ENCODE measurements around the gene IGFL1.
"Not testable (repeated sequence)": the region's sequence is repeated elsewhere in the genome, so short reads cannot be mapped to it uniquely, and the experiment has no call there.

IGFL1 gene

GRCh38 chr19:46212592-46212991, 16.9 kb upstream of the IGFL1 start:
- not testable (repeated sequence) for H2AFZ ChIP-seq (ENCODE audit: low read length, unreplicated experiment); H3K79me2 ChIP-seq (ENCODE audit: control insufficient read depth, insufficient read depth, low read length, unreplicated experiment); H3K36me3 ChIP-seq (ENCODE audit: insufficient read depth, low read length); H3K27ac ChIP-seq (ENCODE audit: low read depth, low read length); H3K4me3 ChIP-seq (ENCODE audit: low read depth, low read length)
- H3K27me3 ChIP-seq (ENCODE audit: insufficient read depth, low read length) = peaks cover 41% of the 10 kb centered on the region
- H3K4me1 ChIP-seq (ENCODE audit: control insufficient read depth, insufficient read depth, low read length, unreplicated experiment) = peaks cover 10% of the 10 kb centered on the region

DNA sequence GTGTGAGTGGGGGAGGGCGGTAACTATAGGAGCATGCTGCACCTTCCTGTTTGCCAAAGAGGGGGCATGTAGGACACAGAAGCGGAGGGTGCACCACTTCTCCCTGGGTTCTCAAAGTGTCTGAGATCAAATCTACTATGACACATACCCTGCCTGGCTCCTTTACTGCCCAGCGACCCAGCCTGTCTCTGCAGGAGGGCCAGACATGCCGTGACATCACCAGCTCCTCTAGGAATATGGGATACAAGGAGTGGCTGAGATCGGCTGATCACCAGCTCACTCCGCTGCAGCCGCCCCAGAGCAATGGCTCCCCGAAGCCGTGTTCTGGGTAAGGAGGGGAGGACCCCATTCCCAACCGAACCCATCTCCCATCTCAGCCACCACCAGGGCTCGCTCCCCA, 16.4 kb upstream of the IGFL1 start:
- Histone ChIP-seq H3K27me3 (ENCODE audit: insufficient read depth, low read length) (peaks cover 38% of the 10 kb centered on the region), H3K79me2 (ENCODE audit: control insufficient read depth, insufficient read depth, low read length, unreplicated experiment) (no peaks in the 10 kb centered on the region), H3K36me3 (ENCODE audit: insufficient read depth, low read length) (no peaks in the 10 kb centered on the region), H3K4me1 (ENCODE audit: control insufficient read depth, insufficient read depth, low read length, unreplicated experiment) (peaks cover 10% of the 10 kb centered on the region), H3K4me3 (ENCODE audit: low read depth, low read length) (no peak overlapping the region), H2AFZ (ENCODE audit: low read length, unreplicated experiment) (no peak overlapping the region), H3K27ac (ENCODE audit: low read depth, low read length) (no peak overlapping the region)

DNA sequence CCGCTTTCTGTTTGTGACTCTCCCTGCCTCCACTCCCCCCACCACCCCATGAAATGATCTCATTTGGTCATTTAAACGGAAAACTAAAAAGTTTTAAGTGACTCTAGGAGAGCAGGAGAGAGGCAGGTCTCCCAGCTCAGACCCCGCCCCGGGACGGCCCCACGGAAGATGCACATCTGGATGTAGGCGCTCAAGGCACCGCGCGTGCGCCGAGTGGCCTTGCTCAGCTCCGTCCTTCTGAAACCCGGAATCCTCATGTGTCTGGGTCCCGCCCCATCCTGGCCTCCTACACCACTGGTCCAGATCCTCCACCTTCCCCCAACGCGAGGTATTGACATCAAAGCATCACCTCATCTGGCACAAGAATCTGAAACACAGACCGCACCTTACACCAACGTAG, 15.7 kb upstream of the IGFL1 start:
- peaks cover 10% of the 10 kb centered on the region for H3K4me1 ChIP-seq (ENCODE audit: control insufficient read depth, insufficient read depth, low read length, unreplicated experiment)
- no peaks in the 10 kb centered on the region for H3K79me2 ChIP-seq (ENCODE audit: control insufficient read depth, insufficient read depth, low read length, unreplicated experiment)
- no peak overlapping the region for H2AFZ ChIP-seq (ENCODE audit: low read length, unreplicated experiment)
- H3K27me3 ChIP-seq (ENCODE audit: insufficient read depth, low read length) = peaks cover 32% of the 10 kb centered on the region
- no peak overlapping the region for H3K4me3 ChIP-seq (ENCODE audit: low read depth, low read length)
- no peak overlapping the region for H3K27ac ChIP-seq (ENCODE audit: low read depth, low read length)
- no peaks in the 10 kb centered on the region for H3K36me3 ChIP-seq (ENCODE audit: insufficient read depth, low read length)

DNA sequence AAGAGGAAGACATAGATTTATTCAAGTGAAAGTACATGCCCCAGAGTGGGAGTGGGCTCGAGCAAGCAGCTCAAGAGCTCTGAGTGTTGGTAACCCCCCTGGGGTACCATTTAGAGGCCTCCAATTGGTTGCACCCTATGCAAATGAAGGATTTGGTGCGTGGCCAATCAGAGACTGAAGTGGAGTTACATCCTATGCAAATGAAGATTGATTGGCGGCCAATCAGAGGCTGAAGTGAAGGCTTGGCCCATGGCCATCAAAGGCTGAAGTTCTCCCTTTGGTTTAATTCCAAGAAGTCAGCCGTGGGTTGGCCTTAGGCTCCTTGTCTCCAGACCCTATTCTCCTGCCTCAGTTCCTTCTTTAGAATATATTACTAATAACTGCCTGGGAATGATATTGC, 12.9 kb upstream of the IGFL1 start:
- Histone ChIP-seq H3K4me1 (ENCODE audit: control insufficient read depth, insufficient read depth, low read length, unreplicated experiment) (peaks cover 1% of the 10 kb centered on the region), H3K4me3 (ENCODE audit: low read depth, low read length) (no peak overlapping the region), H2AFZ (ENCODE audit: low read length, unreplicated experiment) (no peak overlapping the region), H3K27me3 (ENCODE audit: insufficient read depth, low read length) (peaks cover 34% of the 10 kb centered on the region), H3K36me3 (ENCODE audit: insufficient read depth, low read length) (no peaks in the 10 kb centered on the region), H3K27ac (ENCODE audit: low read depth, low read length) (no peak overlapping the region), H3K79me2 (ENCODE audit: control insufficient read depth, insufficient read depth, low read length, unreplicated experiment) (no peaks in the 10 kb centered on the region)

DNA sequence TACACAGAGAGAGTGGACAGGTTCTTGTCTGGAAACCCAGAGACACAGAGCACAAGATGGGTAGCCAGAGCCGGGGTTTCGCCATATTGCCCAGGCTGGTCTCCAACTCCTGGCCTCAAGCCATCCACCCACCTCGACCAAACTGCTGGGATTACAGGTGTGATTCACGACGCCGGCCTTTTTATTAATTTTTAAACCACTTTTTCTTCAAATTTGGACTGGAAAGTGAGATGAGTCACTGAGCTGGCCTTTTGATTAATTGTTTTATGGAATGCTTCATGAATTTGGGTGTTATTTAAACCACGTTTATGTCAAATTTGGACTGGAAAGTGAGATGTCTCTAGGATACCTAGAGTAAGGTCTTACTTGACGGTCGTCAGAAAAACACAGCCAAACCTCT, 12.1 kb upstream of the IGFL1 start:
- Histone ChIP-seq H3K4me1 (ENCODE audit: control insufficient read depth, insufficient read depth, low read length, unreplicated experiment) (peaks cover 6% of the 10 kb centered on the region), H3K79me2 (ENCODE audit: control insufficient read depth, insufficient read depth, low read length, unreplicated experiment) (no peaks in the 10 kb centered on the region), H2AFZ (ENCODE audit: low read length, unreplicated experiment) (no peak overlapping the region), H3K36me3 (ENCODE audit: insufficient read depth, low read length) (no peaks in the 10 kb centered on the region), H3K27ac (ENCODE audit: low read depth, low read length) (no peak overlapping the region), H3K27me3 (ENCODE audit: insufficient read depth, low read length) (peaks cover 34% of the 10 kb centered on the region), H3K4me3 (ENCODE audit: low read depth, low read length) (no peak overlapping the region)

- Histone ChIP-seq H3K4me1 (ENCODE audit: control insufficient read depth, insufficient read depth, low read length, unreplicated experiment) (peaks cover 9% of the 10 kb centered on the region), H3K36me3 (ENCODE audit: insufficient read depth, low read length) (no peaks in the 10 kb centered on the region), H3K4me3 (ENCODE audit: low read depth, low read length) (no peak overlapping the region), H3K79me2 (ENCODE audit: control insufficient read depth, insufficient read depth, low read length, unreplicated experiment) (no peaks in the 10 kb centered on the region), H2AFZ (ENCODE audit: low read length, unreplicated experiment) (no peak overlapping the region), H3K27me3 (ENCODE audit: insufficient read depth, low read length) (peaks cover 34% of the 10 kb centered on the region), H3K27ac (ENCODE audit: low read depth, low read length) (no peak overlapping the region)
Observed at GRCh38 chr19:46218160-46218559, 11.4 kb upstream of the IGFL1 start.

GRCh38 chr19:46220038-46220615, 9.4 kb upstream of the IGFL1 start:
- Histone ChIP-seq H3K79me2 (ENCODE audit: control insufficient read depth, insufficient read depth, low read length, unreplicated experiment) (no peaks in the 10 kb centered on the region), H3K4me3 (ENCODE audit: low read depth, low read length) (no peak overlapping the region), H3K27me3 (ENCODE audit: insufficient read depth, low read length) (peaks cover 37% of the 10 kb centered on the region), H3K27ac (ENCODE audit: low read depth, low read length) (no peak overlapping the region), H3K4me1 (ENCODE audit: control insufficient read depth, insufficient read depth, low read length, unreplicated experiment) (peaks cover 16% of the 10 kb centered on the region), H2AFZ (ENCODE audit: low read length, unreplicated experiment) (no peak overlapping the region), H3K36me3 (ENCODE audit: insufficient read depth, low read length) (no peaks in the 10 kb centered on the region)

DNA sequence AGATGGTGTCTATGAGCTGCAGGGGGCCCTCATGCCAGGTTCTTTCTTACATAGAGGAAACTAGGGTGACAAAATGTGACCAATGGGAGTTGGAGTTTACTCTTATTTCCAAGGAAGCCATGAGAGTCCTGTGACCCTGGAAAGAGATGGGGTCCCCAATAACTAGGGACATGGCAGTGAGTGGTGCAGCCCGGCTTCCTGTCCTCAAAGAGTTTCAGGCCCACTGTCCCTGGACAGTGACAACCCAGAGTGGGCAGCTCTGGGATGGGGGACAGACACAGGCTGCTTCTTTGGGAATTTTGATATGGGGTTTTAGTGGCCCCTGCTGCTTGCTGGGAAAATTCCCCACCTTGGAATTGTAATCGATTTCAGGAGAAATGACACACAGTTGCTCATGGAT, 8.4 kb upstream of the IGFL1 start:
- H3K4me3 ChIP-seq (ENCODE audit: low read depth, low read length) = no peak overlapping the region
- no peaks in the 10 kb centered on the region for H3K36me3 ChIP-seq (ENCODE audit: insufficient read depth, low read length)
- H3K4me1 ChIP-seq (ENCODE audit: control insufficient read depth, insufficient read depth, low read length, unreplicated experiment) = peaks cover 16% of the 10 kb centered on the region
- no peaks in the 10 kb centered on the region for H3K79me2 ChIP-seq (ENCODE audit: control insufficient read depth, insufficient read depth, low read length, unreplicated experiment)
- H3K27ac ChIP-seq (ENCODE audit: low read depth, low read length) = no peak overlapping the region
- H2AFZ ChIP-seq (ENCODE audit: low read length, unreplicated experiment) = no peak overlapping the region
- H3K27me3 ChIP-seq (ENCODE audit: insufficient read depth, low read length) = peaks cover 47% of the 10 kb centered on the region

DNA sequence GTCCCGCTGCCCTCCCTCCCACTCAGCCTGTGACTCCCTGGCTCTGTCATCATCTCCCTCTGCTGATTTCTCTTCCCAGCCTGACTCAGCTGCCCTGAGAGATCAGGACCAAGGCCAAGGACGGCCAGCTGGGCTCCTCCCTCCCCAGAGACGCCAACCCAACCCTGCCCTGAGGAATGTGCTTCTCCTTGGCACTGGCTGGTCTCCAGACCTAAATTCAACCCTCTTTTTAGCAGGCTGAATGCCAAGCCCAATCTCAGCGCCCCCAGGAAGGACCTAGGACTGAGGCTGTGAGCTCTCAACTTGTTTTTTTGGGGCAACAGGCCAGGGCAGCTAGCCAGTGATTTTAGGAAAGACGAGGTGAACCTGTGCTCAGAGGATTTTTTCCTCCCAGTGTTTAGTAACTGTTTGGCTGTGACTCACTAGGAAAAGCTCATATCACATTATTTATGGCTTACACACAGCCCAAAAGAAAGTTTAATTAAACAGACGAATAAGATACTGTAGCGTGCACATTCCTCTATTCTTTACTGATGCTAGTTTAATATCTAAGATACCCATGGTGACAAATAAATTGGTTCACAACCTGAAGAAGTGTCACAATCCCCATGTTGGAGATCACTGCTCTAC, 7.4 kb upstream of the IGFL1 start:
- Histone ChIP-seq H3K27ac (ENCODE audit: low read depth, low read length) (no peak overlapping the region), H3K36me3 (ENCODE audit: insufficient read depth, low read length) (no peaks in the 10 kb centered on the region), H3K79me2 (ENCODE audit: control insufficient read depth, insufficient read depth, low read length, unreplicated experiment) (no peaks in the 10 kb centered on the region), H3K4me1 (ENCODE audit: control insufficient read depth, insufficient read depth, low read length, unreplicated experiment) (peaks cover 16% of the 10 kb centered on the region), H2AFZ (ENCODE audit: low read length, unreplicated experiment) (no peak overlapping the region), H3K4me3 (ENCODE audit: low read depth, low read length) (no peak overlapping the region), H3K27me3 (ENCODE audit: insufficient read depth, low read length) (peaks cover 45% of the 10 kb centered on the region)

GRCh38 chr19:46223787-46224186, 5.8 kb upstream of the IGFL1 start:
- Histone ChIP-seq H3K4me1 (ENCODE audit: control insufficient read depth, insufficient read depth, low read length, unreplicated experiment) (peaks cover 16% of the 10 kb centered on the region), H3K27me3 (ENCODE audit: insufficient read depth, low read length) (peaks cover 60% of the 10 kb centered on the region)
- H3K4me3 ChIP-seq (ENCODE audit: low read depth, low read length); H3K27ac ChIP-seq (ENCODE audit: low read depth, low read length); H3K36me3 ChIP-seq (ENCODE audit: insufficient read depth, low read length); H3K79me2 ChIP-seq (ENCODE audit: control insufficient read depth, insufficient read depth, low read length, unreplicated experiment); H2AFZ ChIP-seq (ENCODE audit: low read length, unreplicated experiment): not testable (repeated sequence)

- Histone ChIP-seq H3K4me3 (ENCODE audit: low read depth, low read length) (no peak overlapping the region), H3K4me1 (ENCODE audit: control insufficient read depth, insufficient read depth, low read length, unreplicated experiment) (peaks cover 16% of the 10 kb centered on the region), H3K27ac (ENCODE audit: low read depth, low read length) (no peak overlapping the region), H3K27me3 (ENCODE audit: insufficient read depth, low read length) (peaks cover 65% of the 10 kb centered on the region), H2AFZ (ENCODE audit: low read length, unreplicated experiment) (no peak overlapping the region), H3K36me3 (ENCODE audit: insufficient read depth, low read length) (no peaks in the 10 kb centered on the region), H3K79me2 (ENCODE audit: control insufficient read depth, insufficient read depth, low read length, unreplicated experiment) (no peaks in the 10 kb centered on the region)
Observed at GRCh38 chr19:46224773-46225172, 4.8 kb upstream of the IGFL1 start.

Measured in ACC112 (cell line).